ENCODE data around the gene KIF23.

DNA sequence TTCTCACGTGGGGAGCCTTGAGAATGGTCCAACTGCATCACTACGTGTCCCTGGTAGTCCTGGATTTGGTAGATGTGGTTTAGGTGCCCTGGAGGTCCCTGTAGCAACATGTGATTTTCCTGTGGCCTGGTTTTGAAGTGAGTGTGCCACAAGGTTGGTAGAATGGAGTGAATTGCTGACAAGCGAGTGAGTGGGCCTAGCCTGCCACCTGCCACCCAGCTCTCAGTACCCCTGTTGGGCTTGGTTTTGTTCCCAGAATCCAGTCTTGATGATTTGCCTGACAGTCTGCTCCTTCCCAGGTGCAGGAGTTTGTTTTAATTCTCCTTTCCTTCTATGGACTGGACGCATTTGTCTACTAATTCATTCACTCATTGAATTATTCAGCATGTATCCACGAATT lies 57.9 kb downstream of the KIF23 start:
- TF ChIP-seq, protein P1, sequence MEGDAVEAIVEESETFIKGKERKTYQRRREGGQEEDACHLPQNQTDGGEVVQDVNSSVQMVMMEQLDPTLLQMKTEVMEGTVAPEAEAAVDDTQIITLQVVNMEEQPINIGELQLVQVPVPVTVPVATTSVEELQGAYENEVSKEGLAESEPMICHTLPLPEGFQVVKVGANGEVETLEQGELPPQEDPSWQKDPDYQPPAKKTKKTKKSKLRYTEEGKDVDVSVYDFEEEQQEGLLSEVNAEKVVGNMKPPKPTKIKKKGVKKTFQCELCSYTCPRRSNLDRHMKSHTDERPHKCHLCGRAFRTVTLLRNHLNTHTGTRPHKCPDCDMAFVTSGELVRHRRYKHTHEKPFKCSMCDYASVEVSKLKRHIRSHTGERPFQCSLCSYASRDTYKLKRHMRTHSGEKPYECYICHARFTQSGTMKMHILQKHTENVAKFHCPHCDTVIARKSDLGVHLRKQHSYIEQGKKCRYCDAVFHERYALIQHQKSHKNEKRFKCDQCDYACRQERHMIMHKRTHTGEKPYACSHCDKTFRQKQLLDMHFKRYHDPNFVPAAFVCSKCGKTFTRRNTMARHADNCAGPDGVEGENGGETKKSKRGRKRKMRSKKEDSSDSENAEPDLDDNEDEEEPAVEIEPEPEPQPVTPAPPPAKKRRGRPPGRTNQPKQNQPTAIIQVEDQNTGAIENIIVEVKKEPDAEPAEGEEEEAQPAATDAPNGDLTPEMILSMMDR (IDR thresholded peaks at IDR 0.05; ENCODE audit: borderline replicate concordance, extremely low read depth, low read length, poor library complexity, severe bottlenecking): no peak
- TF ChIP-seq EZH2 (IDR thresholded peaks at IDR 0.05; ENCODE audit: borderline replicate concordance, low read depth, low read length, severe bottlenecking): no peak
